ENCODE results near the gene HTD2.
"Not testable (repeated sequence)": the region's sequence is repeated elsewhere in the genome, so short reads cannot be mapped to it uniquely, and the experiment has no call there.

The HTD2 gene

DNA sequence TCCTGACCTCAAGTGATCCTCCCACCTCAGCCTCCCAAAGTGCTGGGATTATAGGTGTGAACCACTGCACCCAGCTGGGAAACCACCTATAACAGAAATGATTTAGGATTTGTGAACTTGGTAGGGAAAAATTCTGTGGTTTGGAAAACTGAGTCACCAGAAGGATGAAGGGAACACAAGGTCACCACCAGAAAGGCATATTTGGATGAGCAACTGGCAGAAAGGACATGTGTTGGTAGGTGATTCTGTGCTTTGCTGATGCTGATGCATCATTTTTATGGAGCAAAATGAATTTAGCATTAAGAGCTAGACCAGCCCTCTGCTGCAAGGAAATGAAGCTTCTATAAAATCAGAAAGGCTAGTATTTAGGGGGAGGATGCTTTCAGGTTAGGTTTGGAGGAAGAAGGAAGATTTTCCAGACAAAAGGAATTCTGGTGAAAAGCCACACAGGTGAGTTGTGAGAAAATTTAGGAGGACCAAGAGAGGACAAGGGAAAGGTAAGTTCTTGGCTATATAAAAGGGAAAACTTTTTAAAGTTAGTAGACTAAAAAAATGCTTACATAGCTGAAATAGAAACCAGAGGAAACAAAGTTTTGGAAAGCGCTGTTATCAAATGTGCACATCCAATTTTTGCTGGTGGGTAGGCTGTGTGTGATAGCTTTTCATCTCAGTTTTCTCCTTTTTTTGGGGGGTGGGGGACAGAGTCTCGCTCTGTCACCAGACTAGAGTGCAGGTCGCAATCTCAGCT lies 30.0 kb downstream of the HTD2 start:
- DNase-seq (ENCODE audit: insufficient read length) (no peak), FAIRE-seq (no peak)
- no peak for TF ChIP-seq POLR2AphosphoS5 (IDR thresholded peaks at IDR 0.05; ENCODE audit: low read depth, low read length)
- TF ChIP-seq TAF1 (IDR thresholded peaks at IDR 0.05; ENCODE audit: borderline replicate concordance, low read depth, low read length): no peak
- no peak for TF ChIP-seq POLR2A (IDR thresholded peaks at IDR 0.05; ENCODE audit: low read depth, low read length)

DNA sequence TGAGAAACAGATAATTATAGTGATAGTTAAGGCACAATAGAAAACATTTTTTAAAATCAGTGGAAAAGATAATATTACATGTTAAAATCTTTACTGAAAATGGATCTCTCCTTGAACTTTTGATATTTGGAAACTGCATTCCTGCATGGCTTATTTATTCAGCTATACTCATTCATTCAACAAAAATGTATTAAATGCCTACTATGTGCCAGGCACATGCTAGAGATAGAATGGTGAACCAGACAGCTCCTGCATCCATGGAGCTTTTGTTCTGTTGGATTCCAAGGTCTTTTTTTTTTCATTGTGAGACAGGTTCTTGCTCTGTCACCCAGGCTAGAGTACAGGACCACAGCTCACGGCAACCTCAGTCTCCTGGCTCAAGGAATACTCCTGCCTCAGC lies 30.9 kb downstream of the HTD2 start:
- TF ChIP-seq TAF1 (IDR thresholded peaks at IDR 0.05; ENCODE audit: borderline replicate concordance, low read depth, low read length): no peak
- no peak for TF ChIP-seq POLR2A (IDR thresholded peaks at IDR 0.05; ENCODE audit: low read depth, low read length)
- no peak for TF ChIP-seq POLR2AphosphoS5 (IDR thresholded peaks at IDR 0.05; ENCODE audit: low read depth, low read length)
- DNase-seq (ENCODE audit: insufficient read length): no peak
- FAIRE-seq: no peak

DNA sequence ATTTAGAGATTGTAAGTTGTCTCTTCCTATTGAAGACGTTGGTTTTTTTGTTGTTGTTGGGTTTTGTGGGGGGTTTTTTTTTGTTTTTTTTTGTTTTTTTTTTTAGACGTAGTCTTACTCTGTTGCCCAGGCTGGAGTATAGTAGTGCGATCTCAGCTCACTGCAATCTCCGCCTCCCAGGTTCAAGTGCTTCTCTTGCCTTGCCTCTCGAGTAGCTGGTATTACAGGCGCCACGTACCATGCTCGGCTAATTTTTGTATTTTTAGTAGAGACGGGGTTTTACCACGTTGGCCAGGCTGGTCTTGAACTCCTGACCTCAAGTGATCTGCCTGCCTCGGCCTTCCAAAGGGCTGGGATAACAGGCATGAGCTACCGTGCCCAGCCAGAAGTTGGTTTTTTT lies 32.8 kb downstream of the HTD2 start:
- not testable (repeated sequence) for FAIRE-seq

DNA sequence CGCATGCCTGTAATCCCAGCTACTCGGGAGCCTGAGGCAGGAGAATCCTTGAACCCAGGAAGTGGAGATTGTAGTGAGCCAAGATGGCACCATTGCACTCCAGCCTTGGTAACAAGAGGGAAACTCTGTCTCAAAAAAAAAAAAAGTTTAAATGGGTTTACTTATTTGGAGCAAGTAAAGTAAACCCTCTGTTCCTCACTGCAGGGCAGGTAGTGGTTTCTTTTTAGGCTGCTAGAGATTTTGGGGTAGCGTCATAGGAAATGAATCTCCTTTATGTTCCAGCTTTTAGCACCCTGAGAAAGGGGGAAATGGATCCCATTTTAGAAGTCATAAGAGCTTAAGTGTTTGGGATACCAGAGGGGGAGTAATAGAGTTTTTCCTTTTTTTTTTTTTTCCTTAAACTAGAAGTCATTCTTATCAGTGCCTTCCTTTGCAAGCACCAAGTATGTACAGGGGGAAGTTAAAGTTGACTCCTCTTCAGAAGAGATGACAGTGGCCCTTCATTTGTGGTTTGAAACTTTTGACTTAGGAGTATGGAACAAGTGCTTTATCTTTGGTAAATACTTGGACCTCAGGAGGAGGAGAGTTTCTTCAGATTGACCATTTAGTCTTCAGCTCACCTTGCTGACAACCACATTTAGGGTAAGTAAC lies 34.4 kb downstream of the HTD2 start:
- DNase-seq (ENCODE audit: insufficient read length) (no peak), FAIRE-seq (peak; percentile 68)
- TF ChIP-seq POLR2AphosphoS5 (IDR thresholded peaks at IDR 0.05; ENCODE audit: low read depth, low read length) (no peak), POLR2A (IDR thresholded peaks at IDR 0.05; ENCODE audit: low read depth, low read length) (no peak), TAF1 (IDR thresholded peaks at IDR 0.05; ENCODE audit: borderline replicate concordance, low read depth, low read length) (no peak)

More for the DNA sequence above, 32.8 kb downstream of the HTD2 start:
- not testable (repeated sequence) for DNase-seq (ENCODE audit: insufficient read length)

DNA sequence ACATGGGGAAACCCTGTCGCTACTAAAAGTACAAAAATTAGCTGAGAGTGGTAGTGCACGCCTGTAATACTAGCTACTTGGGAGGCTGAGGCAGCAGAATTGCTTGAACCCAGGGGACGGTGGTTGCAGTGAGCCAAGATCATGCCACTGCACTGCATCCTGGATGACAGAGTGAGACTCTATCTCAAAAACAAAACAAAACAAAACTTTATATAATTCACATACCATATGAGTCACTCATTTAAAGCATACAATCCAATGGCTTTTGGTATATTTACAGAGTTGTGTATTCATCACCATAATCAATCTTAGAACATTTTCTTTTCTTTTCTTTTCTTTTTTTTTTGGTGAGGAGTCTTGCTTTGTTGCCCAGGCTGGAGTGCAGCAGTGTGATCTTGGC lies 35.1 kb downstream of the HTD2 start:
- DNase-seq (ENCODE audit: insufficient read length) (no peak), FAIRE-seq (peak; percentile 40)
- no peak for TF ChIP-seq POLR2AphosphoS5 (IDR thresholded peaks at IDR 0.05; ENCODE audit: low read depth, low read length)
- no peak for TF ChIP-seq TAF1 (IDR thresholded peaks at IDR 0.05; ENCODE audit: borderline replicate concordance, low read depth, low read length)
- no peak for TF ChIP-seq POLR2A (IDR thresholded peaks at IDR 0.05; ENCODE audit: low read depth, low read length)

DNA sequence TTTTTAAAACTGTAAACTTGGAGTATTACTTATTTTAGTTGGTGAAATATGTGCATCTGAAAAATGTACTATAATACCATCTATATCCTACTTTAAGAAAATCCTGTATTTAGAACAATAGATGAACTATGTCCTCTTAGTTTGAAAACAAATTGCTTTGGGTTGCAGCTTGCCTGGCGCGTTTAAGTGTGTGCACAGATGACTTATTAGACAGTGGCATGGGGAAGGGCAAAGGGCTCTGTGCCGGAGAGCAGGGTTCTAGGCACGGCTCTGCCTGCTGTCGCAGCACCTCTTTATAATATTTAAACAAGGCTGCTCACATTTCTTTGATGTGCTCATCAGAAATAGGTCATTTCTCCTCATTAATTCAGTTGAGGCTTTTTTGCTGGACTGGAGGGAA lies 36.4 kb downstream of the HTD2 start:
- no peak for FAIRE-seq

DNA sequence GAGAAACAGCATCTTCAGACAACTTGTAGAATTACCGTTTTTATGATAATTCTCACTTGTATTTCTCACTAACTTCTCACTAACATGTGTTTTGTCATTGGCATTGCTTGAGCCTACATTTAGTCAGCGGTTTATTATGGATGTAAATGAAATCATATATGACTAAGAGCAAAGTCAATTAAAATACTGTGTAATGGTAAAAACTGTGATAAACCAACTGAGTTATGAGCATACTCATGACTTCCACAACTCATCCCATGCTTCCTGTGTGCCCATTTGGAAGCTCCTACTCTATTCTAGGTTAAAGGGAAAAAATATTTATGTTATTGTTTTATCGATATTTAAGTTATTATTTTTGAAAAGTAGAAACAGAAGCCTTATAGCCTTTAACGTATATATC lies 39.1 kb downstream of the HTD2 start:
- FAIRE-seq: no peak
- TF ChIP-seq TAF1 (IDR thresholded peaks at IDR 0.05; ENCODE audit: borderline replicate concordance, low read depth, low read length) (no peak), POLR2A (IDR thresholded peaks at IDR 0.05; ENCODE audit: low read depth, low read length) (no peak), POLR2AphosphoS5 (IDR thresholded peaks at IDR 0.05; ENCODE audit: low read depth, low read length) (no peak)
- DNase-seq (ENCODE audit: insufficient read length): no peak

More for the DNA sequence above, 36.4 kb downstream of the HTD2 start:
- DNase-seq (ENCODE audit: insufficient read length): no peak
- no peak for TF ChIP-seq POLR2AphosphoS5 (IDR thresholded peaks at IDR 0.05; ENCODE audit: low read depth, low read length)
- no peak for TF ChIP-seq POLR2A (IDR thresholded peaks at IDR 0.05; ENCODE audit: low read depth, low read length)
- no peak for TF ChIP-seq TAF1 (IDR thresholded peaks at IDR 0.05; ENCODE audit: borderline replicate concordance, low read depth, low read length)

DNA sequence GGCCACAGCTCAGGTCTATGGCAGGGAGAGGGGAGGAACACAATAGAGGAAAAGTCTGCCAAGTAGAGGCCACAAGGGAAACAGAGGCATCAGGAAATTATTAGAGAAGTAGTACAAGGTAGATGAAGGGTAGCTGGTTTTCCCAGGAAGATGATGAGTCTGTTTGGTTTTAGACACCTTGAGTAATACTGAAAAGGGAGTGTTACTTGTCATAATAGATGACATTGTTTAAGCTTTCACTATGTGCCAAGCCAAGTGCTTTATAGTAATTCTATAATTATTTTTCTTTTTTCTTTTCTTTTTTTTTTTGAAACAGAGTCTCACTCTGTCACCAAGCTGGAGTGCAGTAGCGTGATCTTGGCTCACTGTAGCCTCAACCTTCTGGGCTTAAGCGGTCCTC lies 40.0 kb downstream of the HTD2 start:
- no peak for TF ChIP-seq POLR2A (IDR thresholded peaks at IDR 0.05; ENCODE audit: low read depth, low read length)
- TF ChIP-seq TAF1 (IDR thresholded peaks at IDR 0.05; ENCODE audit: borderline replicate concordance, low read depth, low read length): no peak
- TF ChIP-seq POLR2AphosphoS5 (IDR thresholded peaks at IDR 0.05; ENCODE audit: low read depth, low read length): no peak
- no peak for FAIRE-seq
- no peak for DNase-seq (ENCODE audit: insufficient read length)

DNA sequence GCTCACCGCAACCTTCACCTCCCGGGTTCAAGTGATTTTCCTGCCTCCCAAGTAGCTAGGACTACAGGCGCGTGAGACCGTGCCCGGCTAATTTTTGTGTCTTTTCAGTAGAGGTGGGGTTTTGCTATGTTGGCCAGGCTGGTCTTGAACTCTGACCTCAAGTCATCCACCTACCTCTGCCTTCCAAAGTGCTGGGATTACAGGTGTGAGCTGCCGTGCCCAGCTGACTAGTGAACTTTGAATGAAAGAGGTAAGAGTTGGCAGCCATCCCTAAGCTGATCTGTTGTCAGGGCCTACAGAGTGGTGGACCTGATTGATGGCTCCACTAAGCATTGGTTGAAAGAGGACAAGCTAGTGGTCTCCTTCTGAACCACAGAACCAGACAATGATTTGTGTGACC lies 41.7 kb downstream of the HTD2 start:
- TF ChIP-seq POLR2AphosphoS5 (IDR thresholded peaks at IDR 0.05; ENCODE audit: low read depth, low read length) (no peak), TAF1 (IDR thresholded peaks at IDR 0.05; ENCODE audit: borderline replicate concordance, low read depth, low read length) (no peak), POLR2A (IDR thresholded peaks at IDR 0.05; ENCODE audit: low read depth, low read length) (no peak)
- DNase-seq (ENCODE audit: insufficient read length): no peak
- no peak for FAIRE-seq

DNA sequence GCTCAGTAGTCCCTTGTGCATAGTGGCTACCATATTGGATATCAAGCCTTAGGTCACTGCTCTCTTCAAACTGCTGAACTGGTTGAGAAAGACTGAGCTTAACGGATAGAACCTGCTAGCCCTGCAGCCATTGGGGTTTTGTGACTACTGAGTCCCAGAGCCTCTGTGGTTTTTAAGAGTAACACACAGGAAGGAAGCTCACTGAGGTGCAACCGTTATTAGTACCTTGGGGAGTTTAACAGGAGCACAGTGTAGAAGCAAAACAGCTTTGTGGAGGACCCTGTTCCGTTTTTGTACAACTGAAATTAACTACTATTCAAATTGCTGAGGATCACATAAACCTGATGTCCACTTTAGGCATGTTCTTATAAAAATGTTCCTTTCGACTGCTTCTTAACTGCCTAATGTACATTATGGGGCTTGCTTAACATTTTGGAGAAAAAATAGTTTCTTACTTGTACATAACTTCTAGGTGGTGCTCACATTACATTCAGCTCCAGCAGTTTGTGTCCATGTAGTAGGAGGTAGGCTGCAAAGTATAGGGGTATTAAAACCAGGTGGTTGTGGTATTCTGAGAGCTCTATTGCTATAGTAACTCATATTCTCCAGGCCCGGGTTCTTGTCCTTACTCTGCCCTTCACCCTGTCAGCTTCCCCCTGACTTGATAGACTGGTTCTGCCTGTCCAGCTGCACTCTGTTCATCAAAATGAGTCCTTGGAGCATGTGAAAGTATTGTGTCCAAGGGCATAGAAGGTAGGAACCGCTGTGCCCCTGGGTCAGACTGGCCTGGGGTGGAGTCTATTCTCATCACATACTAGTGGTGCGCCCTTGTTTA lies 43.7 kb downstream of the HTD2 start:
- DNase-seq (ENCODE audit: insufficient read length): no peak
- TF ChIP-seq TAF1 (IDR thresholded peaks at IDR 0.05; ENCODE audit: borderline replicate concordance, low read depth, low read length) (no peak), POLR2A (IDR thresholded peaks at IDR 0.05; ENCODE audit: low read depth, low read length) (peak; percentile 38; the same call in 1 of the 2 replicates), POLR2AphosphoS5 (IDR thresholded peaks at IDR 0.05; ENCODE audit: low read depth, low read length) (no peak)
- FAIRE-seq: peak; percentile 96

DNA sequence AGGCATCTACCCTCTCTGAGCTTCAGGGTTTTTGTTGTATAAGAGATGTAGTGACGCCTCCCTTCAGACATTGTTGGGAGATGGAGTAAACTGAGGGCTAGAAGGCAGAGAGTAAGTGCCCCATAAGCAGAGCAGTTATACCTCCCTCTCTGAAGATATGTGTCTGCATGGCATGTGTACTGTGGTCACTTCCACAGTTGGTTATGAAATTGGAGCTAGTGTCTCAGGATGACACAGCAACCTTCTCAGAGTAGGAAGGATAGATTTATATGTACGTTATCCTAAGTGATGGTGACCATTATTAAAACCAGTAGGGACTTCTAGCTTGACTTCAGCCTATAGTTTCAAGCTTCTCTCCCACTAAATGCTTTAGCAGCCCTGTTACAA lies 44.3 kb downstream of the HTD2 start:
- no peak for FAIRE-seq
- no peak for DNase-seq (ENCODE audit: insufficient read length)

More for the DNA sequence above, 44.3 kb downstream of the HTD2 start:
- TF ChIP-seq TAF1 (IDR thresholded peaks at IDR 0.05; ENCODE audit: borderline replicate concordance, low read depth, low read length) (no peak), POLR2A (IDR thresholded peaks at IDR 0.05; ENCODE audit: low read depth, low read length) (no peak), POLR2AphosphoS5 (IDR thresholded peaks at IDR 0.05; ENCODE audit: low read depth, low read length) (no peak)

Data from GM12892 (cell line).